ENCODE results near the gene PEAR1.

PEAR1 gene

GRCh38 chr1:156947127-156947526 lies 53.6 kb downstream of the PEAR1 start:
- Histone ChIP-seq H3K27ac (no peak overlapping the region), H3K4me3 (no peak overlapping the region)
- no peak for TF ChIP-seq CTCF (IDR thresholded peaks at IDR 0.05)
- peak; percentile 38 for DNase-seq (ENCODE audit: low spot score)

GRCh38 chr1:156947818-156948525 lies 54.5 kb downstream of the PEAR1 start:
- no peak for DNase-seq (ENCODE audit: low spot score)
- H3K4me3 ChIP-seq = no peak overlapping the region
- no peak overlapping the region for H3K27ac ChIP-seq
- no peak for TF ChIP-seq CTCF (IDR thresholded peaks at IDR 0.05)

GRCh38 chr1:156948708-156949107 lies 55.2 kb downstream of the PEAR1 start:
- DNase-seq (ENCODE audit: low spot score) = no peak
- Histone ChIP-seq H3K27ac (no peak overlapping the region), H3K4me3 (no peak overlapping the region)
- TF ChIP-seq CTCF (IDR thresholded peaks at IDR 0.05) = no peak

GRCh38 chr1:156949127-156949526 lies 55.6 kb downstream of the PEAR1 start:
- no peak overlapping the region for H3K27ac ChIP-seq
- no peak for DNase-seq (ENCODE audit: low spot score)
- TF ChIP-seq CTCF (IDR thresholded peaks at IDR 0.05) = no peak
- H3K4me3 ChIP-seq = no peak overlapping the region

GRCh38 chr1:156951371-156951770 lies 57.9 kb downstream of the PEAR1 start:
- no peak for TF ChIP-seq CTCF (IDR thresholded peaks at IDR 0.05)
- no peak for DNase-seq (ENCODE audit: low spot score)
- Histone ChIP-seq H3K4me3 (no peak overlapping the region), H3K27ac (no peak overlapping the region)

- no peak overlapping the region for H3K27ac ChIP-seq
- H3K4me3 ChIP-seq = no peak overlapping the region
- no peak for TF ChIP-seq CTCF (IDR thresholded peaks at IDR 0.05)
- DNase-seq (ENCODE audit: low spot score) = no peak
These were observed 60.1 kb downstream of the PEAR1 start for GRCh38 chr1:156953571-156953970.

- Histone ChIP-seq H3K4me3 (no peak overlapping the region), H3K27ac (no peak overlapping the region)
- DNase-seq (ENCODE audit: low spot score) = no peak
- TF ChIP-seq CTCF (IDR thresholded peaks at IDR 0.05) = no peak
These were observed 62.8 kb downstream of the PEAR1 start for GRCh38 chr1:156956333-156956732.

Data from coronary artery (tissue), 2 donors.